Hepatocyte (in vitro differentiated cells): Measurements from ENCODE around the gene SLC22A13. TPM values are rescaled to one million over a fixed set of nuclear protein-coding genes. Genes with fewer than 3 reads are reported as not detected.

Experiments used
- DNase-seq: peaks from one replicate; pipeline ENCODE4 v3.0.0-alpha.2; 2016; ENCODE audit warnings: low spot score
- H2AFZ ChIP-seq: fragments of 200-600 bp; sonication (generic); 2 replicates; pipeline ENCODE4 v1.6.0; 2016; ENCODE audit warnings: antibody characterized with exemption, mild to moderate bottlenecking
- H3K27ac ChIP-seq: fragments of 200-600 bp; sonication (generic); 2 replicates; pipeline ENCODE4 v1.5.1; 2016; ENCODE audit warnings: mild to moderate bottlenecking
- H3K27me3 ChIP-seq: fragments of 200-600 bp; sonication (generic); 2 replicates; pipeline ENCODE4 v1.6.1; 2016
- H3K36me3 ChIP-seq: fragments of 200-600 bp; sonication (generic); replicated peaks from 2 replicates; pipeline ENCODE4 v1.5.1; 2016; ENCODE audit warnings: low read depth; ENCODE audit not compliant: insufficient read depth
- H3K4me1 ChIP-seq: fragments of 200-600 bp; sonication (generic); 2 replicates; pipeline ENCODE4 v1.5.1; 2016; ENCODE audit warnings: mild to moderate bottlenecking, moderate library complexity; ENCODE audit not compliant: insufficient read depth
- H3K4me2 ChIP-seq: fragments of 200-600 bp; sonication (generic); 2 replicates; pipeline ENCODE4 v1.6.0; 2016
- H3K4me3 ChIP-seq: fragments of 200-600 bp; sonication (generic); 2 replicates; pipeline ENCODE4 v1.5.1; 2016; ENCODE audit warnings: mild to moderate bottlenecking
- H3K79me2 ChIP-seq: fragments of 200-600 bp; sonication (generic); 2 replicates; pipeline ENCODE4 v1.6.0; 2017; ENCODE audit warnings: mild to moderate bottlenecking
- H3K9me2 ChIP-seq: fragments of 200-600 bp; sonication (generic); replicated peaks from 2 replicates; pipeline ENCODE4 v1.6.0; 2017; ENCODE audit warnings: mild to moderate bottlenecking; ENCODE audit not compliant: insufficient read depth
- H3K9me3 ChIP-seq: fragments of 200-600 bp; sonication (generic); 2 replicates; pipeline ENCODE4 v1.5.1; 2016; ENCODE audit warnings: low read depth, mild to moderate bottlenecking
- H4K20me1 ChIP-seq: fragments of 200-600 bp; sonication (generic); 2 replicates; pipeline ENCODE4 v1.6.0; 2016; ENCODE audit warnings: mild to moderate bottlenecking; ENCODE audit not compliant: insufficient read depth, poor library complexity, severe bottlenecking
- EZH2 ChIP-seq: fragments of 200-600 bp; sonication (generic); IDR thresholded peaks from 2 replicates; pipeline ENCODE4 v1.6.1; 2016; ENCODE audit warnings: antibody characterized with exemption, mild to moderate bottlenecking, borderline replicate concordance
- EZH2phosphoT487 ChIP-seq: fragments of 200-600 bp; sonication (generic); IDR thresholded peaks from one replicate; pipeline ENCODE4 v1.6.1; 2018; ENCODE audit warnings: antibody characterized with exemption, mild to moderate bottlenecking, low read depth, moderate library complexity; ENCODE audit not compliant: unreplicated experiment, severe bottlenecking
- WGBS: methylation state at CpG from one replicate; pipeline ENCODE4 v1.1.6; 2016; ENCODE audit warnings: low lambda C conversion rate; ENCODE audit errors: missing lambda C conversion rate; 5-methylcytosine and 5-hydroxymethylcytosine counted together
- polyA plus RNA-seq: library from polyadenylated mRNA; unstranded; fragments of >200 nt; fragmentation: Nextera tagmentation; extraction: Ambion mirVana; gene quantifications from 2 replicates; pipeline ENCODE4 v1.2.1, GENCODE V29; 2016
- total RNA-seq: library from RNA; depleted of rRNA; stranded (reverse); fragments of >200 nt; gene quantifications from 2 replicates; pipeline ENCODE4 v1.2.3, GENCODE V29; 2014
- TF ChIP-seq, protein P1 (sequence below): fragments of 200-600 bp; sonication (generic); IDR thresholded peaks from 2 replicates; pipeline ENCODE4 v1.5.1; 2016; ENCODE audit warnings: antibody characterized with exemption, mild to moderate bottlenecking; ENCODE audit not compliant: poor library complexity

Gene SLC22A13
- total and polyA plus RNA-seq, 2 experiments from 2014 or later: 0.77 TPM; not detected in 1

DNA sequence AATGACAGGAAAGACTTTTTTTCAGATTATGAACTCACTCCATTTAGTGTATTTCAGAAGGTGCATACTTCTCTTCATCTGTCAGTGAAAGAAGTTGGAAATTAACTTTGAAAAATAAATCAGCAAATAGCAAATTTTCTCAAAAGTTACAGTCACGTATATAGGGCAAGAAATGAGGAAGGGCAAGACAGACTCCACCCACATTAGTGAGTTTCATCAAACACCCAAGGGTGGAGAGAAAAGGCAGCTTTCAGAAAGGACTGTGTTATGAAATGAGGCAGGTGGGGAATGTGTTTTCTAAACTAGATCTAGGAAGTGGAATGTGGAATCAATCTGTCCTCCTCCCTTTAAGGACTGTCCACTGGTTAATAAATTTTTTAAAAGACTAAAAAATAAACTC is 2.9 kb downstream of the SLC22A13 start:
- Histone ChIP-seq H2AFZ (no peak overlapping the region), H3K27me3 (no peaks in the 10 kb centered on the region), H3K9me2 (no peaks in the 10 kb centered on the region), H3K4me1 (no peaks in the 10 kb centered on the region), H3K36me3 (no peaks in the 10 kb centered on the region), H3K4me2 (no peak overlapping the region), H3K79me2 (no peaks in the 10 kb centered on the region), H3K27ac (no peak overlapping the region), H4K20me1 (no peaks in the 10 kb centered on the region), H3K4me3 (no peak overlapping the region), H3K9me3 (no peaks in the 10 kb centered on the region)
- DNase-seq: no peak
- 86% methylated on average over 1 of the region's 1 CpG for WGBS
- TF ChIP-seq EZH2 (no peak), EZH2phosphoT487 (no peak)
- TF ChIP-seq, protein P1, sequence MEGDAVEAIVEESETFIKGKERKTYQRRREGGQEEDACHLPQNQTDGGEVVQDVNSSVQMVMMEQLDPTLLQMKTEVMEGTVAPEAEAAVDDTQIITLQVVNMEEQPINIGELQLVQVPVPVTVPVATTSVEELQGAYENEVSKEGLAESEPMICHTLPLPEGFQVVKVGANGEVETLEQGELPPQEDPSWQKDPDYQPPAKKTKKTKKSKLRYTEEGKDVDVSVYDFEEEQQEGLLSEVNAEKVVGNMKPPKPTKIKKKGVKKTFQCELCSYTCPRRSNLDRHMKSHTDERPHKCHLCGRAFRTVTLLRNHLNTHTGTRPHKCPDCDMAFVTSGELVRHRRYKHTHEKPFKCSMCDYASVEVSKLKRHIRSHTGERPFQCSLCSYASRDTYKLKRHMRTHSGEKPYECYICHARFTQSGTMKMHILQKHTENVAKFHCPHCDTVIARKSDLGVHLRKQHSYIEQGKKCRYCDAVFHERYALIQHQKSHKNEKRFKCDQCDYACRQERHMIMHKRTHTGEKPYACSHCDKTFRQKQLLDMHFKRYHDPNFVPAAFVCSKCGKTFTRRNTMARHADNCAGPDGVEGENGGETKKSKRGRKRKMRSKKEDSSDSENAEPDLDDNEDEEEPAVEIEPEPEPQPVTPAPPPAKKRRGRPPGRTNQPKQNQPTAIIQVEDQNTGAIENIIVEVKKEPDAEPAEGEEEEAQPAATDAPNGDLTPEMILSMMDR: no peak

GRCh38 chr3:38270606-38271005 is 5.0 kb downstream of the SLC22A13 start:
- no peak overlapping the region for H3K4me2 ChIP-seq
- WGBS: 69% methylated on average over 3 of the region's 3 CpGs
- no peak overlapping the region for H2AFZ ChIP-seq
- no peak overlapping the region for H3K27ac ChIP-seq
- H3K79me2 ChIP-seq: no peaks in the 10 kb centered on the region
- H3K4me3 ChIP-seq: no peak overlapping the region
- DNase-seq: no peak
- no peaks in the 10 kb centered on the region for H3K36me3 ChIP-seq
- no peaks in the 10 kb centered on the region for H3K9me3 ChIP-seq
- no peaks in the 10 kb centered on the region for H4K20me1 ChIP-seq
- no peak for TF ChIP-seq EZH2
- TF ChIP-seq, protein P1: no peak
- no peak for TF ChIP-seq EZH2phosphoT487
- H3K4me1 ChIP-seq: no peaks in the 10 kb centered on the region
- H3K9me2 ChIP-seq: no peaks in the 10 kb centered on the region
- no peaks in the 10 kb centered on the region for H3K27me3 ChIP-seq

DNA sequence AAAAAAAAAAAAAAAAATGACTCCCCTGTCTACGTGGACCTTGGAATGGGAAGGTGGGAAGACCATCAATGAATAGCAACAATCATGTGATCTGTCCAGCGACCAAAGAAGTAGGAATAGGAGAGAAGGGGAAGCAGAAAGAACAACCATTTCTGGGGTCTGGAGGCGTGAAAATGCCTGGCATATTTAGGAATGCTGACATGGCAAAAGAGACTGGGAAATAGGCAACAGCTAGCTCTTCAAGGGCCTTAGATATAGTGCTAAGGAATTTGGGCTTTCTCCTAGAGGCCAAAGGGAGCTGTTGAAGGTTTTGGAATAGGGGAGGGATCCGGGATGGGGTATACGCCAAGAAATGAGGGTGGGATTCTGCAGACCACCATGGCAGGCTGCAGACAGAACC is 5.9 kb downstream of the SLC22A13 start:
- Histone ChIP-seq H3K79me2 (no peaks in the 10 kb centered on the region), H3K4me2 (no peak overlapping the region), H3K9me3 (no peaks in the 10 kb centered on the region), H3K27me3 (no peaks in the 10 kb centered on the region), H2AFZ (no peak overlapping the region), H3K36me3 (no peaks in the 10 kb centered on the region), H3K9me2 (no peaks in the 10 kb centered on the region), H3K4me3 (no peak overlapping the region), H4K20me1 (no peaks in the 10 kb centered on the region), H3K27ac (no peak overlapping the region), H3K4me1 (no peaks in the 10 kb centered on the region)
- no peak for DNase-seq
- TF ChIP-seq EZH2 (no peak), EZH2phosphoT487 (no peak)
- TF ChIP-seq, protein P1: no peak
- 93% methylated on average over 5 of the region's 5 CpGs for WGBS
